DMS53 treated with DMSO at 0.1 percent for 48 hours (cell line): Measurements from ENCODE around the gene CACNA1D.

Experiments used
- DNase-seq: peaks from one replicate; lab custom pipeline; 2025; ENCODE audit not compliant: unreplicated experiment; lab: John Stamatoyannopoulos, UW

The CACNA1D gene

DNA sequence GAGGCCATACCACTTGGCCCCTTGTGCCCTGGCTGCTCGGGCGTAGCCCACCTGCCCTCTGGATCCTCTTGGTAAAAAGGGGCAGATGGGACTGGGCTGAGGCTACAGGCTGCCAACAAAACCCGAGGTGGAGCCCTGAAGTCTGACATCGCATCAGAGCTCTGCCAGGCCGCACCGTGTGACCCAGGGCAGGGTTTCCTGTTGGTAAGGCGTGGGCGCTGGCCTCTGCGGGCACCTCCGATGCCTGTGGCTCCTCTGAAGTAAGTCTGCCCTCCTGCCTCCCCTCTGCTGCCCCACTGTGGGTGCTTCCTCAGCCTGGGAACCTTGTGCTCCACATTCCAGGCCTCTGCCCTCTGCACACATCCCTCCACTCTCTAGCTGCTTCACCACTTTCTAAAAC, 342.9 kb downstream of the CACNA1D start:
- DNase-seq: no peak

GRCh38 chr3:53841296-53841695, 346.9 kb downstream of the CACNA1D start:
- no peak for DNase-seq

DNA sequence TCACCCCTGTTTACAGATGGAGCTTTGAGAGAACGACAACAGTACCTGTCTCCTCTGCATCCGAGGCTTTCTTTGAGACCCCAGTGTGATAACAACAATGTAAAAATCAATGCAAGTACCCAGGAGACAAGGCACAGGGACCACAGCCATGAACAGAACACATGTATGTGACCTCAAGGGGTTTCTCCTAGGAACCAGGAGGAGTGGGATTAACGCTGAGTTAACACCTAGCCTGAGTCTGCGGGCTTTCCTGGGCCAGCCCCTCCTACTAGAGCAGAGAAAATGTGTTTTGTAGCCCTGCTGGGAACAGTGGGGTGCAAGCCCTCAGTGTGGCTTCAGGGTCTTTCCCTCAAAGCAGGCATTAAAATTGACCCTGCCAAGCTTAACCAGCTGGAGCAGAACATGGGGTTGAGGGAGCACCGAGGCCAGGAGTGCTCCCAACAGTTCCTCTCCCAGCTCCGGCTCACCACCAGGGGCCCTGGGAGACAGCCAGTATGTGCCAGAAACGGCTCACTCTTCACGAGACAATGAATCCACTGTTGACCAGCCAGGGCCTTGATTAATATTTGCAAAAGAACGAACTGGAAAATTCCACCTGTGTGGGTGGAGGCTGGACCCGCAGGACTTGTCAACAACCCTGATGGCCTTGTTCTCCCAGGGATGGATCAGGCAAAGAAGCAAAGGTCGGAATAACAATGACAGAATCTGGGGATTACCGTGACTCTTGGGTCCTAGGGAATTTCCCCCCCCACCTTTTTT, 348.2 kb downstream of the CACNA1D start:
- DNase-seq: peak; percentile 25

- no peak for DNase-seq
Measured at GRCh38 chr3:53843195-53844177, 349.1 kb downstream of the CACNA1D start.

DNA sequence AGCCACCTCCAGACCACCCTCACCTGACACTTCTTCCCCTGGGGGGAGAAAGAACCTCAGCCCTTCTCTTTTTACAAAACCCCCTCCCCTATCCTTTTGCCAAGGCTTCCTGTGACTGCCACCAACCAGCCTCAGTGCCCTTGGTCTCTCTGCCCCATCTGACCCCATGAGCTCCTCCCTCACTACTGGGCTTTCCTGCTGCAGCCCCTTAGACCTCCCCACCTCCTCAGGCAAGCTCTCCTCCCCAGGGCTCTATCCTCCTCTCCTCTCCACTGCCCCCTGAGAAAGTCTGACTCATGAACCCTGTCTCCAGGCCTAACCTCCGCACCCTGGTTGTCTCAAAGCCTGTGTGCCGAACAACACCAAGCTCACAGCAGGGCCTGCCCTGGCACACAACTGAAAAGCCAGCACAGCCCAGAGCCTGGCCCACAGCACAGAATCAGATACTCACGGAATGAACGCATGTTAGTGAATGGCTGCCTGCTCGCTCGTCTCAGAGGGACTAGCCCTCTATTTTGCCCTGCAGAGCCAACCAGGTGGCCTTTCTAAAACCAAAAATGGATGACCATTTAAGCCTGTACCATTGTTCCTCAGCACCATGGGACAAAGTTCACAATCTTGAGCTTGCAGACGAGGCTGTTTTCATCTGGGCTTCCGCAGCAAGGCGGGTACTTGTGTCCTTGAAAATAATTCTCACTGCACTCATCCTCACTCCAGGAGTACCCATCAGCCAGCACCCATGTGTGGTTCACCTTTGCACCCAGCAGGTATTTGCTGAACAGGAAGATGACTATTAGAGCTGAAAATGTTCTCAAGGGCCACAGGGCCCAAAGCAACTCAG, 350.1 kb downstream of the CACNA1D start:
- DNase-seq: no peak

DNA sequence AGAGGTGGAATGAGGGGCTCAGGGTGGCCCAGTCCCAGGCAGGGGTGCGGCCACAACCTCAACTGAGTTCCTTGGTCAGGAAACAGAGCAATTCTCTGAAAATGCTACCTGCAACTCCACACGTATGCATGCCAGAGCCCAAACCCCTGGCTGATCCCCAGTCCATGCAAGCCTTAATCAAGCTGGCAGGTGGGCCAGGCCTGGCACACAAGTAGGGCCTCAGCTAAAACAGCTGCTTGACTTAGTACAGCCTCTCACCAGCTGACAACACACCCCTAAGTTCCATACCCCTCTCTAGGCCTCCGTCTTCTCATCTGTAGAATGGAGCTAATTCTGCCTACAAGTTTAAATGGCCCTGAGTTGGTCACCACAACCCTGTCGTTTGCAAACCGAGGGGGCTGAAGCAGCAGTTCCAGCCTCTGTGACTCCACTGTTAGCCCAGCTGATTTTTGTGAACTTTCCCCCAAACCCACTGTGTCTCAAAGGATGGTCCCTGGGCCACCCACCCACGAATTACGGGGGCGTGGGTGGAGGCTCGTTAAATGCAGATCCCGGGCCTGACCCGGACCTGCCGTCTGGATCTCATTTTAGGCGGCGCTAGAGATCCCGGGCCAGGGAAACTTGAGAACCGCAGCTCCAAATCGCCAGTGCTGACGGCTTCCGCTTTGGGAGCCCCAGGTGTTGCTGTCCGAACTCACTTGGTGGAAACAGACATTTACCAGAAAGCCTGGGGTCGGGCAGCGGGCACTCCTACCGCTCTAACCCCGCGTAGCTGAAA, 350.9 kb downstream of the CACNA1D start:
- DNase-seq: no peak

- no peak for DNase-seq
Measured at GRCh38 chr3:53845881-53846133, 351.4 kb downstream of the CACNA1D start.

- peak; percentile 6 for DNase-seq
Measured at GRCh38 chr3:53846134-53846850, 351.9 kb downstream of the CACNA1D start, which contains the start of the genes CHDH and IL17RB. Gene CHDH, minus strand, starts transcription at chr3:53846419. Its CDS starts 22,411 bp downstream, at chr3:53824008. Gene IL17RB, plus strand, starts transcription at chr3:53846568. Its CDS starts 21 bp downstream, at chr3:53846589.

- no peak for DNase-seq
Measured at GRCh38 chr3:53846851-53847155, 352.4 kb downstream of the CACNA1D start.

- no peak for DNase-seq
Measured at GRCh38 chr3:53849916-53850315, 355.5 kb downstream of the CACNA1D start.

GRCh38 chr3:53850895-53851294, 356.5 kb downstream of the CACNA1D start:
- DNase-seq: no peak

GRCh38 chr3:53856964-53857363, 362.6 kb downstream of the CACNA1D start:
- DNase-seq: no peak

DNA sequence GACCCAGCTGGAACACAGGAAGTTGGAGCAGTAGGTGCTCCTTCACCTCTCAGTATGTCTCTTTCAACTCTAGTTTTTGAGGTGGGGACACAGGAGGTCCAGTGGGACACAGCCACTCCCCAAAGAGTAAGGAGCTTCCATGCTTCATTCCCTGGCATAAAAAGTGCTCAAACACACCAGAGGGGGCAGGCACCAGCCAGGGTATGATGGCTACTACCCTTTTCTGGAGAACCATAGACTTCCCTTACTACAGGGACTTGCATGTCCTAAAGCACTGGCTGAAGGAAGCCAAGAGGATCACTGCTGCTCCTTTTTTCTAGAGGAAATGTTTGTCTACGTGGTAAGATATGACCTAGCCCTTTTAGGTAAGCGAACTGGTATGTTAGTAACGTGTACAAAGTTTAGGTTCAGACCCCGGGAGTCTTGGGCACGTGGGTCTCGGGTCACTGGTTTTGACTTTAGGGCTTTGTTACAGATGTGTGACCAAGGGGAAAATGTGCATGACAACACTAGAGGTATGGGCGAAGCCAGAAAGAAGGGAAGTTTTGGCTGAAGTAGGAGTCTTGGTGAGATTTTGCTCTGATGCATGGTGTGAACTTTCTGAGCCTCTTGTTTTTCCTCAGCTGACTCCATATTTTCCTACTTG, 363.8 kb downstream of the CACNA1D start:
- no peak for DNase-seq

- no peak for DNase-seq
Measured at GRCh38 chr3:53859178-53859577, 364.8 kb downstream of the CACNA1D start.

DNA sequence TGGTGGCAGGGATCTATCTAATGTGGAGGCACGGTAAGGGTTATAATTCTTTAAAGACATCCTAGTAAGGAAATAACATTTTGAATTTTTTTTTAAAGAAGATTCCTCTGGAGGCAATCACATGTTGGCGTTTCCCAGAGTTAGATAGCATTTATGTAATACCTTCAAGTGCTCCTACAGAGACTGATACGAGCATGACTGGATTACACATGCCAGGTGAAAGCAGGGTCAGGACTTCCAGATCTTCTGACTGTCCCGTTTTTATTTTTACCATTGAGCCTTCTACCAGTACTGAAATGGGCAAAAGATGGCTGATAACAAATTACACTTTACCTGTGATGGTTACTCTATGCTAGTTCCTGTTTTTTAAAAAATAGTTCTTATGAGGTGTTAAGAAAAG, 365.8 kb downstream of the CACNA1D start:
- no peak for DNase-seq

GRCh38 chr3:53862241-53862640, 367.8 kb downstream of the CACNA1D start:
- DNase-seq: no peak

GRCh38 chr3:53863145-53863544, 368.7 kb downstream of the CACNA1D start:
- no peak for DNase-seq
